Tibial nerve (tissue), 4 donors: ENCODE results near the gene RNU6-7. TPM values are rescaled to one million over a fixed set of nuclear protein-coding genes. Genes with fewer than 3 reads are reported as not detected.

Experiments
- DNase-seq, 2 donors: peaks; one replicate each; pipeline ENCODE4 v3.0.0-alpha.2; 2019; ENCODE audit warnings: low spot score in 2 of 2
- H3K27ac ChIP-seq, 4 donors: fragments of 200-600 bp; sonication (generic) in 3 of 4; one replicate each; pipeline ENCODE4 v1.5.1; 2017 to 2019; ENCODE audit warnings: mild to moderate bottlenecking in 1 of 4
- H3K27me3 ChIP-seq, 2 donors: fragments of 200-600 bp; sonication (generic) in 1 of 2; one replicate each; pipeline versions ENCODE4 v1.5.1 to v1.6.0; 2017 to 2019
- H3K36me3 ChIP-seq, 3 donors: fragments of 200-600 bp; sonication (generic); one replicate each; pipeline ENCODE4 v1.5.1; 2018 to 2019
- H3K4me1 ChIP-seq, 4 donors: fragments of 200-600 bp; sonication (generic) in 3 of 4; one replicate each; pipeline ENCODE4 v1.5.1; 2017 to 2019
- H3K4me3 ChIP-seq, 4 donors: fragments of 200-600 bp; sonication (generic) in 3 of 4; one replicate each; pipeline ENCODE4 v1.5.1; 2017 to 2019; ENCODE audit warnings: mild to moderate bottlenecking in 1 of 4, moderate library complexity in 1 of 4
- H3K9me3 ChIP-seq, 4 donors: fragments of 200-600 bp; sonication (generic) in 3 of 4; one replicate each; pipeline ENCODE4 v1.5.1; 2017 to 2019
- CTCF ChIP-seq, 5 experiments: fragments of 200-600 bp in 3 of 5; fragments of 450-650 bp in 2 of 5; sonication (generic) in 3 of 5; IDR thresholded peaks; one replicate each; pipeline ENCODE4 v1.5.1; 2016 to 2019; ENCODE audit warnings: antibody characterized with exemption in 5 of 5, mild to moderate bottlenecking in 3 of 5, moderate library complexity in 2 of 5
- EP300 ChIP-seq, 2 donors: sonication (generic); formaldehyde crosslinking; IDR thresholded peaks; one replicate each; pipeline ENCODE4 v1.6.1; 2017; ENCODE audit warnings: antibody characterized with exemption in 2 of 2, mild to moderate bottlenecking in 1 of 2
- POLR2A ChIP-seq, 2 donors: fragments of 450-650 bp; IDR thresholded peaks; one replicate each; pipeline ENCODE4 v1.6.1; 2017; ENCODE audit warnings: antibody characterized with exemption in 2 of 2, mild to moderate bottlenecking in 2 of 2, moderate library complexity in 2 of 2
- WGBS, 2 donors: methylation state at CpG; one replicate each; pipeline ENCODE4 v1.1.5; 2018; 5-methylcytosine and 5-hydroxymethylcytosine counted together
- total RNA-seq, 4 donors: library from RNA; depleted of rRNA; stranded (reverse); fragments of >200 nt; gene quantifications; one replicate each; pipeline ENCODE4 v1.1.0, GENCODE V29; 2016

The RNU6-7 gene
- total RNA-seq, 4 donors from 2014 or later = not detected

GRCh38 chr14:32200368-32201192 is 1.3 kb upstream of the RNU6-7 start:
- H3K4me1 ChIP-seq = peaks cover 0 to 18% (median 0%) of the 10 kb centered on the region in 4 donors
- H3K36me3 ChIP-seq = no peaks in the 10 kb centered on the region
- 9% methylated on average over 14 of the region's 14 CpGs for WGBS, 2 donors
- no peak for DNase-seq
- H3K9me3 ChIP-seq = no peaks in the 10 kb centered on the region
- no peaks in the 10 kb centered on the region for H3K27me3 ChIP-seq
- peak overlapping the region; percentile 74 to 93 (median 89) for H3K27ac ChIP-seq
- peak overlapping the region; percentile 51 to 82 (median 64) for H3K4me3 ChIP-seq
- TF ChIP-seq POLR2A (IDR thresholded peaks at IDR 0.05) (no peak), EP300 (IDR thresholded peaks at IDR 0.05) (no peak), CTCF (IDR thresholded peaks at IDR 0.05) (no peak)

- WGBS, 2 donors = 0 to 1% methylated on average over 22 to 36 of the region's 46 CpGs
- H3K27ac ChIP-seq = peak overlapping the region; percentile 74 to 93 (median 89)
These were observed 541 bp upstream of the RNU6-7 start for GRCh38 chr14:32201193-32201815.

DNA sequence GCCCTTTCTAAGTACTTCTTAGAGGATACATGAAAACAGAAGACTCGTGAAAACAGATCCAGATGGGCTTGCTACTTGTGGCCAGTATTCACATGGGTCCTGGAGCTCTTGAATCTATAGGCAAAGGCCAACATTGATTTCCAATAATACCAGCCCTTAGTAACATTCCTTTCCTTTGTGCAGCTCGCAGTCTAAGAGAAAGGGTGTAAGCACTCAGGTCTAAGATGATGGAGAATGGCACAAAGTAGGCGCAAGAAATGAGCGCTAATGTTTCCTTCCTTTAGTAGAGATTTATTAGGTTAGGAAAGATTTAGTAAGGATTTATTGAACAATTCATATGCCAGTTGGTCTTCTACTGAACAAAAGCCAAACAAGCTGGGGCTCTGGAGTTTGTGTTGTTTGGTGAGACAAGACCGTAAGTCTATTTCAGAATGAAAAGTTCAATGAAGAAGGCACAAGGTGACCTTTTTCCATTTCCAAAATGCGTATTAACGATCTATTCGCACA is 699 bp downstream of the RNU6-7 start:
- TF ChIP-seq POLR2A (IDR thresholded peaks at IDR 0.05) (no peak), CTCF (IDR thresholded peaks at IDR 0.05) (no peak), EP300 (IDR thresholded peaks at IDR 0.05) (no peak)
- WGBS, 2 donors = 1 to 3% methylated on average over 8 of the region's 8 CpGs
- H3K27ac ChIP-seq = peak overlapping the region; percentile 74 to 93 (median 89)

More at GRCh38 chr14:32201193-32201815, 541 bp upstream of the RNU6-7 start:
- Histone ChIP-seq H3K36me3 (no peaks in the 10 kb centered on the region), H3K4me3 (peak overlapping the region; percentile 51 to 82 (median 64)), H3K4me1 (peaks cover 0 to 18% (median 0%) of the 10 kb centered on the region in 4 donors), H3K9me3 (no peaks in the 10 kb centered on the region), H3K27me3 (no peaks in the 10 kb centered on the region)
- TF ChIP-seq EP300 (IDR thresholded peaks at IDR 0.05) (peak in 1 of 2 donors; percentile 46), CTCF (IDR thresholded peaks at IDR 0.05) (no peak)
- DNase-seq = peak; percentile 60 to 63

GRCh38 chr14:32202998-32203882 is 1.4 kb downstream of the RNU6-7 start, which contains the start of gene RNU6-8:
Gene RNU6-8, minus strand, starts transcription at chr14:32203269.
- peak in 1 of 2 donors; percentile 25 for TF ChIP-seq POLR2A (IDR thresholded peaks at IDR 0.05)
- peak in 1 of 2 donors; percentile 80 for TF ChIP-seq EP300 (IDR thresholded peaks at IDR 0.05)
- no peak for TF ChIP-seq CTCF (IDR thresholded peaks at IDR 0.05)
- 0% methylated on average over 38 to 57 of the region's 57 CpGs for WGBS, 2 donors
- Histone ChIP-seq H3K4me1 (peaks cover 0 to 18% (median 0%) of the 10 kb centered on the region in 4 donors), H3K36me3 (no peaks in the 10 kb centered on the region), H3K4me3 (peak within 1 kb of the TSS; percentile 51 to 82 (median 64)), H3K27me3 (no peaks in the 10 kb centered on the region), H3K27ac (peak within 1 kb of the TSS; percentile 74 to 93 (median 89)), H3K9me3 (no peaks in the 10 kb centered on the region)
- DNase-seq = peak; percentile 62 to 65

More for the DNA sequence above, 699 bp downstream of the RNU6-7 start:
- Histone ChIP-seq H3K9me3 (no peaks in the 10 kb centered on the region), H3K27me3 (no peaks in the 10 kb centered on the region), H3K4me3 (peak overlapping the region; percentile 51 to 82 (median 64)), H3K4me1 (peaks cover 0 to 18% (median 0%) of the 10 kb centered on the region in 4 donors), H3K36me3 (no peaks in the 10 kb centered on the region)
- no peak for DNase-seq
